Stimulated activated CD4-positive, alpha-beta T cell treated with anti-CD3 and anti-CD28 coated beads, Interleukin-4, amount 100 ng/mL, for 24 hours (primary cell): Measurements from ENCODE around the gene PABPN1L.
"Not testable (repeated sequence)": the region's sequence is repeated elsewhere in the genome, so short reads cannot be mapped to it uniquely, and the experiment has no call there.

Experiments used
- DNase-seq: peaks from one replicate; pipeline ENCODE4 v3.0.0-alpha.2; 2020

Gene PABPN1L

GRCh38 chr16:88823646-88824045 lies 42.8 kb downstream of the PABPN1L start:
- not testable (repeated sequence) for DNase-seq

- no peak for DNase-seq
These were observed 44.0 kb downstream of the PABPN1L start for GRCh38 chr16:88822281-88823040.

- no peak for DNase-seq
These were observed 45.2 kb downstream of the PABPN1L start for GRCh38 chr16:88821168-88821850.

GRCh38 chr16:88820385-88821025 lies 46.0 kb downstream of the PABPN1L start:
- DNase-seq: no peak

GRCh38 chr16:88819126-88819525 lies 47.3 kb downstream of the PABPN1L start:
- DNase-seq: no peak

GRCh38 chr16:88818575-88818874 lies 47.9 kb downstream of the PABPN1L start:
- DNase-seq: no peak

GRCh38 chr16:88817785-88818574 lies 48.5 kb downstream of the PABPN1L start:
- no peak for DNase-seq

- no peak for DNase-seq
These were observed 49.5 kb downstream of the PABPN1L start for GRCh38 chr16:88816736-88817535.

GRCh38 chr16:88815901-88816589 lies 50.4 kb downstream of the PABPN1L start:
- peak; percentile 67 for DNase-seq

GRCh38 chr16:88815227-88815626 lies 51.2 kb downstream of the PABPN1L start:
- DNase-seq: no peak

GRCh38 chr16:88814144-88814502 lies 52.3 kb downstream of the PABPN1L start:
- no peak for DNase-seq
